ENCODE data around the gene TF. TPM values are rescaled to one million over a fixed set of nuclear protein-coding genes. Genes with fewer than 3 reads are reported as not detected.

Gene TF
- total and polyA plus RNA-seq, 2 experiments from 2014 or later = 0.33 to 3.0 TPM

- H3K4me1 ChIP-seq (ENCODE audit: low read depth) = no peaks in the 10 kb centered on the region
- no peak for DNase-seq (ENCODE audit: low read depth in 1 of 2, low spot score in 1 of 2)
- H3K27ac ChIP-seq = no peak overlapping the region
- H3K4me3 ChIP-seq = no peak overlapping the region
- no peaks in the 10 kb centered on the region for H3K27me3 ChIP-seq
- no peak for TF ChIP-seq CTCF (IDR thresholded peaks at IDR 0.05; ENCODE audit: low read depth, low read length)
- no peaks in the 10 kb centered on the region for H3K9me3 ChIP-seq (ENCODE audit: low read depth)
- H3K36me3 ChIP-seq = peaks cover 42% of the 10 kb centered on the region
These were observed 73.9 kb downstream of the TF start for GRCh38 chr3:133820129-133820528.

GRCh38 chr3:133820889-133821675 lies 74.9 kb downstream of the TF start:
- TF ChIP-seq CTCF (IDR thresholded peaks at IDR 0.05; ENCODE audit: low read depth, low read length) = no peak
- DNase-seq (ENCODE audit: low read depth in 1 of 2, low spot score in 1 of 2) = no peak
- Histone ChIP-seq H3K4me1 (ENCODE audit: low read depth) (no peaks in the 10 kb centered on the region), H3K27me3 (no peaks in the 10 kb centered on the region), H3K4me3 (no peak overlapping the region), H3K9me3 (ENCODE audit: low read depth) (no peaks in the 10 kb centered on the region), H3K36me3 (peaks cover 36% of the 10 kb centered on the region), H3K27ac (no peak overlapping the region)

GRCh38 chr3:133821767-133822638 lies 75.8 kb downstream of the TF start:
- H3K9me3 ChIP-seq (ENCODE audit: low read depth) = no peaks in the 10 kb centered on the region
- no peak for TF ChIP-seq CTCF (IDR thresholded peaks at IDR 0.05; ENCODE audit: low read depth, low read length)
- H3K27me3 ChIP-seq = no peaks in the 10 kb centered on the region
- H3K4me3 ChIP-seq = no peak overlapping the region
- no peak overlapping the region for H3K27ac ChIP-seq
- DNase-seq (ENCODE audit: low read depth in 1 of 2, low spot score in 1 of 2) = peak; percentile 39 to 70
- no peaks in the 10 kb centered on the region for H3K4me1 ChIP-seq (ENCODE audit: low read depth)
- peaks cover 27% of the 10 kb centered on the region for H3K36me3 ChIP-seq

GRCh38 chr3:133824961-133825485 lies 78.8 kb downstream of the TF start:
- no peaks in the 10 kb centered on the region for H3K27me3 ChIP-seq
- TF ChIP-seq CTCF (IDR thresholded peaks at IDR 0.05; ENCODE audit: low read depth, low read length) = no peak
- H3K4me3 ChIP-seq = no peak overlapping the region
- H3K27ac ChIP-seq = no peak overlapping the region
- H3K4me1 ChIP-seq (ENCODE audit: low read depth) = no peaks in the 10 kb centered on the region
- no peaks in the 10 kb centered on the region for H3K9me3 ChIP-seq (ENCODE audit: low read depth)
- peaks cover 14% of the 10 kb centered on the region for H3K36me3 ChIP-seq
- DNase-seq (ENCODE audit: low read depth in 1 of 2, low spot score in 1 of 2) = no peak

GRCh38 chr3:133825969-133826727 lies 80.0 kb downstream of the TF start:
- TF ChIP-seq CTCF (IDR thresholded peaks at IDR 0.05; ENCODE audit: low read depth, low read length) = no peak
- Histone ChIP-seq H3K36me3 (peaks cover 3% of the 10 kb centered on the region), H3K27me3 (no peaks in the 10 kb centered on the region), H3K9me3 (ENCODE audit: low read depth) (no peaks in the 10 kb centered on the region), H3K27ac (no peak overlapping the region), H3K4me1 (ENCODE audit: low read depth) (no peaks in the 10 kb centered on the region), H3K4me3 (no peak overlapping the region)
- no peak for DNase-seq (ENCODE audit: low read depth in 1 of 2, low spot score in 1 of 2)
